CD4-positive, alpha-beta T cell treated with Interleukin-21 for 1 hour (primary cell): ENCODE data around the gene FBXO10.

Experiments used
- DNase-seq: peaks from one replicate; pipeline ENCODE4 v3.0.0-alpha.2; 2020

The FBXO10 gene

GRCh38 chr9:37592108-37592951, 16.1 kb upstream of the FBXO10 start, which contains the start of gene TOMM5:
Gene TOMM5, minus strand, starts transcription at chr9:37592597. Its CDS starts 65 bp downstream, at chr9:37592532.
- peak; percentile 93 for DNase-seq

- DNase-seq, result no peak
These were observed 11.3 kb upstream of the FBXO10 start for GRCh38 chr9:37587521-37587920.

GRCh38 chr9:37583522-37584121, 7.4 kb upstream of the FBXO10 start:
- DNase-seq, result no peak

- DNase-seq, result peak; percentile 40
These were observed 6.5 kb upstream of the FBXO10 start for GRCh38 chr9:37582548-37583157.

DNA sequence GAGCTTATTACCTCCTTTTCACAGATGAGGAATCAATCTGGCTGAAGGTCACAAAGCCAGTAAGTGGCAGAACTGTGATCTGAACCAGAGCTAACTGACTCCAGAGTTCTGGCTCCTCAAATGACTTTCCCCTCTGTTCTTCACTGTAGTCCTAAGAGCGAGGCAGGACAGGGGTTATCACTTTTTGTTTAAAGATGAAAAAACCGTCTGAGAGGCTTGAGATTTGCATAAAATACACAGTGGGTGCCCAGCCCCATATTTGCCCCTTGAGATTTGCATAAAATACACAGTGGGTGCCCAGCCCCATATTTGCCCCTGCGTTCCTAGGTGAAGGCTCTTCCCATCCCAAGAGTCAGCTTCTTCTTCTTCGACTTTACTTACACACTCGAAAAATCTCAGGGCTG, 667 bp downstream of the FBXO10 start:
- DNase-seq, result no peak

DNA sequence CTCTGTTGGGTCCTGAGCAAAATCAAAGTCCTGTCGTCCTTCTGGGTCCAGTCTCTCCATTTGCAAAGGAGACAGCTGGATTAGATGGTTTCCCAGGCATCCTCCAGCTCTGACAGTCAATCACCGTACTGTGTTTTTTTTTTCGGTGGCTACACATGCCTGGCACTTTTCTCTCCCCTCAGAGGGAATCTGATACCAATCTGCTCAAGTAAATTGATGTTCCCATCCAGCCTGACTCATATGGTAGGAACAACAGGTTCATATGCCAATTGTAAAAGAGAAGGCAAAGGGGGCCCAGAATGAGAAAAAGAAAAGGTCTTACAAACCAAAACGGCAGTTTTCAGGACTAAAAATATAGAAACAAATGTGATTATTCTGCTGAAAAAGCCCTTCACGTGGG, 1.2 kb downstream of the FBXO10 start:
- no peak for DNase-seq

DNA sequence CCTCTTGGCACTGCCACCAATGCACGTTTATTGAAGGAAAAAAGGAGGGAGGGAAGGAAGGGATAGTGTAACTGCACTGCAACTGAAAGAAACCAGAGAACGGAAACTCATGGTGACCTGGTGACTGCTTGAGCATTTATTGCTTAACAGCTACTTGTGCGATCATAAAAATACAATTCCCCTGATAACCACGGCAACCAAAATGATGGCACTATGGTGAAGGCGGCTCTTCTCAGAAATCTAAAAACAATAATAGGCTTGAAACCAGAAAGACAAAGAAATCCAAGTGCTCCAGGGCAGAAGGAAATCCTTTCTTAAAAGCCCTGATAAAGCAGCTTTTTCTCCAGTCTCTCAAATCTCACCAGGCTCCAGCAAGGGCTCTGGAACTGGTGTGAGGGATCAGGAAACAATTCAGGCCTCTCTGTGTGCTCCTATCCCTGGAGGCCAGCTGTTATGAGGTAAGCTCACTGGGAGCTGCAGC, 1.9 kb downstream of the FBXO10 start:
- no peak for DNase-seq

DNA sequence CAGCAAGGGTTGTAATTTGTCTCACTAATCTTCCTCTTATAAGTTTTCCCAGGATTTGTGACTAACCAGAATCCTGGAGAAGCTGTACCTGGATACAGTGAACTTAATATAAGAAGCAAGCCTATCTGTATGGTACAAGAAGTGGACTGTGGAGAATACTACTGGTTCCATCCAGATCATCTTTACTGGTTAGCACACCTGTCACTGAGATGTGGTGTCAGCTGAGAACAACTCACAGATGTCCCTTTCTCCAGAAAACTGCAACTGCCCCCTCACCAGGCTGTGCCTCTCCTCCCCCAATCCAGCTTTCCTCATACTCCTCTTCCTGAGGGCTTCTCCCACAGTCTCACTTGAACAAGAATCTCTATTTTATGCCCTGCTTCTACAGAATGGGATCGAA, 4.9 kb downstream of the FBXO10 start:
- no peak for DNase-seq

GRCh38 chr9:37566716-37567115, 9.5 kb downstream of the FBXO10 start:
- no peak for DNase-seq

DNA sequence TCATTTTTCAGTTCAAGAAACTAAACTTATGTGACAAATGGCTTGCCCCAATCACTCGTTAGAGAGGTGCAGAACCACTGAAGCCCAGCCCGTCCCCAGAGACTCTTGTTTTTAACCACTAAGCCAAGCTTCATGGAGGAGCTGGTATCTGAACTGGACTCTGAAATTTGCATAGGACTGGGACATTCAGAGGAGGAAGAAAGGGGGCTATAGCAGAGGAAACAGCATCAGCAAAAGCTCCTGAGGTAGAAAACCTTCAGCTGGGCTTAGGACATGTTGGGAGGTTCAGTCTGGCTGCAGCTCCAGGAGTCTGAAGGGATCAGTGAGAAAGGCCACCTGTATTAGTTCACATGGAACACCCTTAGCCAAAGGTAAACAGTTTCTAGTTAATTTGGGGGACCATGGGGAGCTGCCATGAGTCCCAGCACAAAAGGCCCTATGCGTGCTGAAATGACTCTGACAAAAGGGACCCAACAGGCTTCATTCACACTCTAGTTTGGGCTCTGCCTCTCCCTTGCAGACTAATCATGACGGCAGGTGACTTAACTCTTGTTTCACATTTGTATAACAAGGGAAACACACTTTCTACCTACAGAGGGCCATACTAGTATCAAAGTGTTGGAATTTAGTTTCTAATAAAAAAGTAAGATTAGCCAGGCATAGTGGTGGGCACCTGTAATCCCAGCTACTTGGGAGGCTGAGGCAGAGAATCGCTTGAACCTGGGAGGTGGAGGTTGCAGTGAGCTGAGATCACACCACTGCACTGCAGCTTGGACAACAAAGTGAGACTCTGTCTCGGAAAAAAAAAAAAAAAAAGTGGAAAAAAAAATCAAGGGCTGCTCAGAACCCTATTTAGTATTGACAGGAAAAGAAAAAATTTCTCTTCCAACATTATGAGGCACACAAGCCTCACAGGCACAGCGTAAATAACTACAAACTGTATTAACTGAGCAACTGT, 10.2 kb downstream of the FBXO10 start:
- DNase-seq, result no peak

GRCh38 chr9:37564916-37565315, 11.3 kb downstream of the FBXO10 start:
- no peak for DNase-seq

GRCh38 chr9:37563806-37564513, 12.2 kb downstream of the FBXO10 start:
- no peak for DNase-seq

- no peak for DNase-seq
These were observed 13.4 kb downstream of the FBXO10 start for GRCh38 chr9:37562826-37563225.

DNA sequence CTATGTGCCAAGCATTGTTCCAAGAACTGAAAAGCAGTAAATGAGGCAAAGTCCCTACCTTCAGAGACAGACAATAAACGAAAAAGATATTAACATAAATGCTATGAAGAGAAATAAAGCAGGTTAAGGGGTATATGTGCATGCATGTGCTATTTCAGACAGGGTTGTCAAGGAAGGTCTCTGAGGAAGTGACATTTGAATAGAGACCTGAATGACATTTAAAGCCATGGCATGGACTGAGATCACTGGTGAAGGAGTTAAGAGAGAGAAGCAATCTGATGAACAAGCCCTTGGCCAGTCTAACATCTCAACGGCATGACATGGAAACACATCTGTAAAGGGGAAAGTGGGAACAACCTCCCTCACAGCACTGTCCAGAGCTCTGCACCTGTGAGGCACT, 14.5 kb downstream of the FBXO10 start:
- DNase-seq, result no peak

DNA sequence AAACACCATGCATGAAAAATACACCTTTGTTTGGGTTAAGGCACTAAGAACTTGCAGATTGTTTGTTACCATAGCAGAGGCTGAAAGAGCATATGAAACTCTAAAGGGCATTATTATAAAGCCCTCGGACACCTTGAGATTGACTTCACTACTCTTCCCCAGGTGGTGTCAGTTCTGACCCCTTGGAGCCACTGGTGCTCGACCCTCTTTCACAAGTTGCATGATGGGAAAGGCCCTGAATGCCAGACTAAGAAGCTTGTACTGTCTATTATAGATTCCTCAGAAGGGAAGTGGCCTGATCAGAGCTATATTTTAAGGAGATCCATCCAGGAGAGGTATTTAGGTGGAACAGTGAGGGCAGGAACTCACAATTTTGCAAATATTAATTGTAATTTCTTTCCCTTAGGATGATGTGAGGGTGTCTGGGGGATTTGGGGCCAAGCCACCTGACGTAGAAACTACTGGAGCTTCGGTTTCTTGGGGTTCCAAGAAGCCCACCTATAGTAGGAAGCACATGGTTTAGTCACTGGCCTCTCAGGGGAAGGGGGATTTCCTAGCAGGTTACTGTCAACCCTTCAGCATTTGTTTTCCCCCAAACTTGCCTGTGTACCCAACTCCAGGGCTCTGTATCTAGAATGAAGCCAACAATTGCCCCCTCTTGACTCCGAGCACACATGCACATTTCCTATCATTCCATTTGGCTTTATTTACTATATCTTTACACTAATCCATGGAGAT, 16.2 kb downstream of the FBXO10 start:
- no peak for DNase-seq

GRCh38 chr9:37559125-37559524, 17.1 kb downstream of the FBXO10 start:
- no peak for DNase-seq

GRCh38 chr9:37555786-37556185, 20.4 kb downstream of the FBXO10 start:
- DNase-seq, result no peak

- no peak for DNase-seq
These were observed 21.9 kb downstream of the FBXO10 start for GRCh38 chr9:37554318-37554717.

- DNase-seq, result no peak
These were observed 24.3 kb downstream of the FBXO10 start for GRCh38 chr9:37551888-37552287.

DNA sequence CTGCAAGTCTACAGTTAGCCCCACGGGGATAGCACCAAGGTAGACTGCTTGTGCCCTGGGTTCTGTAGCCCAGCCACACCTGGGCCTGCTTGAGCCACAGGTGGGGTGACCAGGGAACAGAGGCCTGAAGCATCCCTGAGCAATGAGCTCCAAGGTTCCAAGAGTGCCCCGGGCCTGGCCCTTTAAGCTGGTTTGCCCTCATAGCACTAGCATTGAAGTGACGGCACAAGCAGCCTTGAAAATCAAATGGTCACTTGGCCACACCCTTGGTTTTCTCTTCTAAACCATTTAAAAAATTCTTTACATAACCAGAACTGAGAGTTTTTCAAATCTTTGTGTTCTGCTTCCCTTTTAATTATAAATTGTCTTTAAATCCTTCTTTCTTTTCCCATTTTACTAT, 24.7 kb downstream of the FBXO10 start:
- DNase-seq, result no peak

- DNase-seq, result no peak
These were observed 25.4 kb downstream of the FBXO10 start for GRCh38 chr9:37550781-37551180.
